BE2C (cell line): Measurements from ENCODE around the gene SEMG1.

ENCODE experiments used
- DNase-seq: peaks from one replicate; pipeline ENCODE4 v3.0.0-alpha.2; 2020
- H3K27me3 ChIP-seq: fragments of 250-450 bp; sonication (Bioruptor Pico); 2 replicates; pipeline ENCODE4 v1.5.1; 2020; ENCODE audit warnings: mild to moderate bottlenecking
- H3K36me3 ChIP-seq: fragments of 250-450 bp; sonication (Bioruptor Pico); 2 replicates; pipeline ENCODE4 v1.5.1; 2020; ENCODE audit warnings: mild to moderate bottlenecking
- H3K4me1 ChIP-seq: fragments of 250-450 bp; sonication (Bioruptor Pico); 2 replicates; pipeline ENCODE4 v1.5.1; 2020
- H3K4me3 ChIP-seq: 2 replicates; pipeline ENCODE4 v1.5.1; 2011; ENCODE audit warnings: low read depth, low read length
- H3K9me3 ChIP-seq: fragments of 250-450 bp; sonication (Bioruptor Pico); 2 replicates; pipeline ENCODE4 v1.5.1; 2020
- TF ChIP-seq, protein P1 (sequence below): IDR thresholded peaks from 2 replicates; pipeline ENCODE4 v1.5.1; 2012; ENCODE audit warnings: mild to moderate bottlenecking, low read depth, low read length

The SEMG1 gene

DNA sequence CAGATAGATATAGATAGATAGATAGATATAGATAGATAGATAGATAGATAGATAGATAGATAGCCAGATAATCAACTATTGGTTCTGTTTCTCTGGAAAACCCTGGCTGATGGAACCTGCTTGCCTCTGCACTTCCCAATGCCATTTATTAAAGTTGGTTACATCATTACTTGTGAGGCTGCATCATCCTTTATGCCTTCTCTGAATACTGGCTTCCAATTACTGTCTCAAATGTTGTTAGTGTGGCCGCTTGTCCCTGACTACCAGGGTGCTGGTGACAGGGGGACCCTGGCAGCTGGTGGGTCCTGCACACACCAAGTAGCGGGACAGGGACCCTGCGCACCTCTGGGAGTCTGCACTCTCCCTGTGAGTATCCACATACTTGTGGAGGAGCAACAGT, 51.4 kb downstream of the SEMG1 start:
- no peak overlapping the region for H3K4me3 ChIP-seq

DNA sequence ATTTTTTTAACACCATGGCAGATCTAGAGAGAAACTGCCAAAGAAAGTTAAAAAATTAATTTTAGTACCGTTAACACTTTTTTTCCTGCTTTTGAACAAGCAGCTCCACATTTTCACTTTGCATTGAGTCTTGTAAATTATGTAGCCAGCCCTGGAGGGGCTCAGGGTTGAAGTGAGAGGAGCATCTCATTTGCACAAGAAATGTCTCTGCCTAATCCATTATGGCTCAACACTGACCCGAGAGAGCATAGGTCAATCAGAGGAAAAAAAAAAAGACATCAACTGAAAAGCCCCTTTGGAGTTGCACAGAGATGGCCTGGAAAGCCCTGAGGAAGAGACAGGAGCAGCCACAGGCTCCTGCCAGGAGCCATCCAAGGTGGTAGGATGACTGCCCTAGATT, 51.8 kb downstream of the SEMG1 start:
- Histone ChIP-seq H3K36me3 (no peaks in the 10 kb centered on the region), H3K9me3 (no peaks in the 10 kb centered on the region), H3K4me1 (no peaks in the 10 kb centered on the region), H3K4me3 (no peak overlapping the region), H3K27me3 (peaks cover 42% of the 10 kb centered on the region)
- TF ChIP-seq, protein P1, sequence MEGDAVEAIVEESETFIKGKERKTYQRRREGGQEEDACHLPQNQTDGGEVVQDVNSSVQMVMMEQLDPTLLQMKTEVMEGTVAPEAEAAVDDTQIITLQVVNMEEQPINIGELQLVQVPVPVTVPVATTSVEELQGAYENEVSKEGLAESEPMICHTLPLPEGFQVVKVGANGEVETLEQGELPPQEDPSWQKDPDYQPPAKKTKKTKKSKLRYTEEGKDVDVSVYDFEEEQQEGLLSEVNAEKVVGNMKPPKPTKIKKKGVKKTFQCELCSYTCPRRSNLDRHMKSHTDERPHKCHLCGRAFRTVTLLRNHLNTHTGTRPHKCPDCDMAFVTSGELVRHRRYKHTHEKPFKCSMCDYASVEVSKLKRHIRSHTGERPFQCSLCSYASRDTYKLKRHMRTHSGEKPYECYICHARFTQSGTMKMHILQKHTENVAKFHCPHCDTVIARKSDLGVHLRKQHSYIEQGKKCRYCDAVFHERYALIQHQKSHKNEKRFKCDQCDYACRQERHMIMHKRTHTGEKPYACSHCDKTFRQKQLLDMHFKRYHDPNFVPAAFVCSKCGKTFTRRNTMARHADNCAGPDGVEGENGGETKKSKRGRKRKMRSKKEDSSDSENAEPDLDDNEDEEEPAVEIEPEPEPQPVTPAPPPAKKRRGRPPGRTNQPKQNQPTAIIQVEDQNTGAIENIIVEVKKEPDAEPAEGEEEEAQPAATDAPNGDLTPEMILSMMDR: no peak
- DNase-seq: no peak

More for the DNA sequence above, 51.4 kb downstream of the SEMG1 start:
- TF ChIP-seq, protein P1: no peak
- Histone ChIP-seq H3K27me3 (peaks cover 39% of the 10 kb centered on the region), H3K36me3 (no peaks in the 10 kb centered on the region), H3K9me3 (no peaks in the 10 kb centered on the region), H3K4me1 (no peaks in the 10 kb centered on the region)
- no peak for DNase-seq
